AG04449 (cell line): ENCODE measurements around the gene PTPN3.

Experiments used
- CTCF ChIA-PET: fragments of 350-600 bp; formaldehyde crosslinking; extraction: SDS; loops from one replicate; lab custom pipeline; 2021; ENCODE audit warnings: antibody characterized with exemption; lab: Yijun Ruan, JAX
- POLR2A ChIA-PET: fragments of 400-600, 350-600 bp; formaldehyde crosslinking; extraction: SDS; loops from one replicate; lab custom pipeline; 2020; ENCODE audit warnings: antibody characterized with exemption, inconsistent platforms; lab: Yijun Ruan, JAX
- DNase-seq: peaks from one replicate; pipeline ENCODE4 v3.0.0-alpha.2; 2010; ENCODE audit warnings: low read depth, low spot score
- H3K4me3 ChIP-seq: 2 replicates; pipeline ENCODE4 v1.5.1; 2011; ENCODE audit warnings: low read depth, mild to moderate bottlenecking, control low read depth, low read length
- CTCF ChIP-seq: IDR thresholded peaks from one replicate; pipeline ENCODE4 v1.5.1; 2011; ENCODE audit warnings: mild to moderate bottlenecking, moderate library complexity, low read length, control low read depth, inconsistent platforms; ENCODE audit not compliant: insufficient read depth; ENCODE audit errors: missing control alignments

Gene PTPN3

GRCh38 chr9:109460576-109460975 lies 37.5 kb downstream of the PTPN3 start:
- ChIA-PET POLR2A (no interaction called here), CTCF (interaction anchor here (1.2 to 5.1 kb wide), 3 partner anchors 9 to 21 kb away, joined by 4 to 39 read pairs (median 7); no protein-coding TSS in a partner anchor)
- DNase-seq = no peak
- no peak overlapping the region for H3K4me3 ChIP-seq
- no peak for TF ChIP-seq CTCF

DNA sequence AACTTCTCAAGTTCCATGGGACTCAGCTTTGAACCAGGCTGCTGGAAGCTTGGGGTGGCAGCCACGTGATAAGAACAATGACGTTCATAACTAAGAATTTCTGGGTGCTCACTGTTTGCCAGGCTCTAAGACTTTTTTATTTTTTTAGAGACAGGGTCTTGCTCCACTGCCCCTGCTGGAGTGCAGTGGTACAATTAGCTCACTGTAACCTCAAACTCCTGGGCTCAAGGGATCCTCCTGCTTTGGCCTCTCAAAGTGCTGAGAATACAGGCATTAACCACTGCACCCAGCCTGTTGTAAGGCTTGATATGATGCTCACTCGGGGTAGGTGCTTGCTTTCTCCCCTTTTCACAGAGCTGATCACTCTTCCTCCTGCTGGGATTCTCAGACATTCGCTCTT lies 38.7 kb downstream of the PTPN3 start:
- CTCF ChIA-PET = interaction anchor here (0.7 to 5.1 kb wide), 3 partner anchors 10 to 22 kb away, joined by 3 to 39 read pairs (median 3); no protein-coding TSS in a partner anchor
- DNase-seq = no peak
- H3K4me3 ChIP-seq = no peak overlapping the region
- POLR2A ChIA-PET = no interaction called here
- no peak for TF ChIP-seq CTCF

GRCh38 chr9:109458453-109459211 lies 39.5 kb downstream of the PTPN3 start:
- POLR2A ChIA-PET = no interaction called here
- CTCF ChIA-PET = interaction anchor here (1.2 to 5.1 kb wide), 3 partner anchors 8 to 15 kb away, joined by 4 to 39 read pairs (median 4); no protein-coding TSS in a partner anchor
- no peak for TF ChIP-seq CTCF
- DNase-seq = no peak
- no peak overlapping the region for H3K4me3 ChIP-seq

GRCh38 chr9:109456811-109457210 lies 41.3 kb downstream of the PTPN3 start:
- DNase-seq = no peak
- no peak for TF ChIP-seq CTCF
- ChIA-PET CTCF (interaction anchor here (5.1 kb wide), 1 partner anchor 12 kb away, joined by 39 read pairs; no protein-coding TSS in a partner anchor), POLR2A (interaction anchor here (0.6 kb wide), 1 partner anchor 57 kb away, joined by 3 read pairs; no protein-coding TSS in a partner anchor)
- no peak overlapping the region for H3K4me3 ChIP-seq

GRCh38 chr9:109455861-109456260 lies 42.2 kb downstream of the PTPN3 start:
- H3K4me3 ChIP-seq = no peak overlapping the region
- no peak for TF ChIP-seq CTCF
- ChIA-PET CTCF (interaction anchor here (1.1 kb wide), 1 partner anchor 15 kb away, joined by 4 read pairs; no protein-coding TSS in a partner anchor), POLR2A (interaction anchor here (0.6 kb wide), 1 partner anchor 56 kb away, joined by 3 read pairs; no protein-coding TSS in a partner anchor)
- no peak for DNase-seq

GRCh38 chr9:109455391-109455790 lies 42.7 kb downstream of the PTPN3 start:
- no peak for DNase-seq
- ChIA-PET CTCF (interaction anchor here (1.1 kb wide), 1 partner anchor 15 kb away, joined by 4 read pairs; no protein-coding TSS in a partner anchor), POLR2A (no interaction called here)
- no peak for TF ChIP-seq CTCF
- H3K4me3 ChIP-seq = no peak overlapping the region
